Esophagus mucosa (tissue), 1 donor: ENCODE results near the gene MYOF. TPM values are rescaled to one million over a fixed set of nuclear protein-coding genes. Genes with fewer than 3 reads are reported as not detected.
"Not testable (repeated sequence)": the region's sequence is repeated elsewhere in the genome, so short reads cannot be mapped to it uniquely, and the experiment has no call there.

Experiments
- ATAC-seq: fragments of 200-7000 bp; cut with Tn5 transposase; one replicate; pipeline ENCODE4 v1.9.1; 2020
- total RNA-seq: library from RNA; stranded (reverse); gene quantifications from one replicate; pipeline ENCODE4 v1.2.4, GENCODE V29; 2023
- donor health status: DM: yes; HTN: yes; CAD: no.

MYOF gene
- total RNA-seq, 1 donor from 2014 or later: 134 TPM

DNA sequence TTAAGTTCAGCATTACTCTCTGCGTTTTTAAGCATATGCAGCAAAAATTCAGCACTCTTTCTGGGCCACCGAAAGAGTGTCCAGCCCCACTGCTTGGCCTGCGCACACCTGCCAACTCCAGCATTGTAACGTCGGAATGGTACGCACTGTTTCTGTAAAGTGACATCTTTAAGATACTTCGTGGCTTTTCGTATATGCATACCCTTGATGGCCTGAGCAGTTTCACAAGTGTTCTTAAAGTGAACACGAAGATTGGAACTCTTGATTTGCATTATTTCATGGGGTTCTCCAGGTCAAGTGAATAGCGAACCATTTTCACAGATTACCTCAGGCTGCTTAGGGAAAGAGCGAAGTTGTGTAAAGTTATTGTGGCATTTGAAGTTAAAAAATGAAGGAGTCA lies 197.9 kb downstream of the MYOF start:
- not testable (repeated sequence) for ATAC-seq

DNA sequence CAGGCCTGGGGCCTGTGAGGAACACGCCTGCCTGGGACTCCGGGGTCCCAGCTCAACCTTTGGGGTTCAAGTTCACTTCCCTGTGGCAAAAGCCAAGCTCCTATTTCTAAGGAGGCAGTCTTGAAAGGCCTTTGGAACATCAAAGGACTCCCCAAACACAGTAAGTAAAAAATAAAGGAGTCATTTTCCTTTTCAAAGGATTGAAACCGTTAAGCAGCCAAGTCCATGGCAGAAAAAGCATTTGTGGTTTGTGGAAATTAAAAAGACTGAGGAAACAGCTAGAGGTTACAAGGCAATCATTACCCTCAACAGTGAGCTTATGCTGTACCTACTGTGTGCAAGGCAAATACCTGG lies 200.8 kb downstream of the MYOF start:
- no peak for ATAC-seq

DNA sequence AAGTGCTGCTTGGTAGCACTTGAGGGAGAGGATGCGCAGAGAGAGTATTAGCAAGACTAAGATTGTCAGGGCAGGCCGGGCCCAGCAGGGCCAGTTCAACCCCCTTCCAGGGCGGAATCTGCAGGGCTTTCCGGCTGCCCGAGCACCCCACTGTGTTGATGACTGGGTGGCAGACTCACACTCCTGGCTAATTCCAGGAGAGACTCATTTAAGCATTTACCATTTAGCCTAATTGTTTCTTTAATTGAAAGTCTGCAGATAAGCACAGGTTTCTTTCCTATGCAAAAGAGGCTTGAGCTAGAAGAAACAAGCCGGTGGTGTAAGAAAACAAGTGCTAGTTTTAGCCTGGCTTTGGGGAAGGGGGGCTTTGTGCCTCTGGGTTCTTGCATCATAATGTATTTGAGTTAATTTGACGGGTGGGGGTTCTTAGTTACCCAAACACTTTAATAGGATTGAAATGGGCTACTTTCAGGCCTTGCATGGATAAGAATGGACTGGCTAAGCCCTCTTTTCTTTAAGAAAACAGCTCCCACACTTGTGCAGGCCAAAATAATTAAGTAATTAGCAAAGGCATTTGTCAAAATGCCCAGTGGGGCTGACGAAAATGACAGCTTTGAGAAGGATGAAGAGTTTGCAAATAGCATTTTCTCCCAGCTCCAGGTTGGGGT lies 201.3 kb downstream of the MYOF start:
- no peak for ATAC-seq

DNA sequence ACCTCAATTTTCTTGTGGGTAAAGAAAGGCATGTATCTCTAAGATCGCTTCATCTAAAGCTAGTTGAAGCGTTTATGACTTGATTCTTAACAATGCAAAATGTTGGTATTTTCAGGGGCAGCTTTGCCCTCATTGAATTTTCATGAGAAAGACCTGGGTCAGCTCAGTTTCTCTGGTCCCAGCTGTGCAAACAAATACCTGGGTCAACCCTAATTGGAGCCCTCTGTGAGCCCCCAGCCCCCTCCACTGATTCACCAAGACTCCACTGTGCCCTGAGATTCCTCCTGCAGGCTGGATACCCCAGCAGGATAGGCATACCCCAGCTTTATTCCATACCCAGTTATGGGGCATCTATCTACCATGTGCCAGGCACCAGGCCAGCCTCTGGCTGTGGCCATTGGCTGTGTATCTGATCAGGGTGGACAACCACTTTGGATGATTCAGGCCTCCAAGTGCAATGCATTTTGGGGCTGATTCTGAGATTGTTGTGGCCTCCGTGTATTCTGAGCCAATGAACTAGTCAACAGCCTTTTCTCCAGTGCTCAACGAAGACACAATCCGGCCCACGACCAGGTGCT lies 201.9 kb downstream of the MYOF start:
- no peak for ATAC-seq

DNA sequence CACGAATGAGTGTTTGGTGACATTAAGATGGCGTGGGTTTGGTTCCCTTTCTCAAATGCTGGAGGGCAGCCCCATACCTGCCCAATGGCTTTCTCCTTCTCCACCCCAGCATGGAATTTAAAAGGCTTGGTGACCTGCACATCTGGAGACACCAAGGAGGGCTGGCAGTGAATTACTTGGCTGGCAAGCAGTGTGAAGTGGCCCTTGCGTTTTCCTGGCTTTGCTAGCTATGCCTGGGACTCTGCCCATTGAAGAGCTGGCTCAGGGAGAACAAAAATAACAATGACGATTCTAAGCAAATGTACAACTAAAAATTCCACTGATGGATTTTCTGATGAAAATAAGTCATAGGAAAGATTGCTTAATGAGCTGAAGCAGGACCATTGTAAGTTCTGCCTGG lies 204.8 kb downstream of the MYOF start:
- ATAC-seq: no peak

DNA sequence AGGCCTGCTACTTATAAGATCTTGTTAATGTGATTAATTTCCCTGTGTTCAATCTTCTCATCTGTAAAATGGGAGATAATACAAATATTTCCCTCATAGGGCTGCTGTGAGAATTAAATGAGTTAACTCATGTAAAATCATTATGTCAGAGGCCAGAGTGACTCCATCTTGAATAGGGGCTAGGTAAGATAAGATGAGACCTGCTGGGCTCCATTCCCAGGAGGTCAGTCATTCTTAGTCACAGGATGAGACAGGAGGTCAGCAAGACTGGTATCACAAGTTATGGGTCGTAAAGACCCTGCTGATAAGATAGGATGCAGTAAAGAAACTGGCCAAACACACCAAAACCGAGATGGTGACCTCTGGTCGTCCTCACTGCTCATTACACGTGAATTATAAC lies 207.7 kb downstream of the MYOF start:
- ATAC-seq: no peak

DNA sequence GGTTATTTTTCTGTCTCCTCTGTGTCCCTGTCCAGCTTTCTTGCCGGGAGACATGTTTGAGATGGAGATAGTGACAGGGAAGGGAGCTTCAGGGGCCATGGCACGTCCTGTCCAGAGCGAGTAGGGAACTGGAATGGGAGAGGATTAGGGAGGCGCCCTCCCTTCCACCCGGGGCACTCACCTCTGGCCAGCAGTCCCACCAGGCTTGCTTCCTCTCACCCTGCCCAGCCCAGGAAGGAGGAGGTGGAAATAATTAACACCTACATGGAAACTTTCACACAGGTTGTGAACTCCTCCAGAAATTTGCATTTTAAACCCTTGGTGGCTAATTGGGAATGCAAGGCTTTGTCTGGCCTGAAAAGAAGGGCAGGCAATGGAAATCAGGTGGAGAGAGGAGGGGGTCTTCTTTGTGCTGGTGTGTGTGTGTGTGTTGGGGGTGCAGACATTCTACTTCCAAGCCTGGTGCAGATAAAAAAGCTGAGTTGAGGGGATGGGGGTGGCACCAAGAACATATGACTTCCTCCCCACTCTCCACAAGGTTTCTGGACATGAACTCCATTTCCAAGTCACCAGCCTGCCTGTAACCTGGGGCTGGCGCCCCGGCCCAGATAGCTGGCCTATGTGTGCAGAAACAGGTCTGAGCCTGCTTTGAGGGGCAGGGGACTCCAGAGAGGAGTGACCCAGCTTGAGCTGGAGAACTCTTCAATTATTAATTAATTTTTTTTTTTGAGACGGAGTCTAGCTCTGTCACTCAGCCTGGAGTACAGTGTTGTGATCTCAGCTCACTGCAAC lies 209.1 kb downstream of the MYOF start:
- ATAC-seq: no peak

DNA sequence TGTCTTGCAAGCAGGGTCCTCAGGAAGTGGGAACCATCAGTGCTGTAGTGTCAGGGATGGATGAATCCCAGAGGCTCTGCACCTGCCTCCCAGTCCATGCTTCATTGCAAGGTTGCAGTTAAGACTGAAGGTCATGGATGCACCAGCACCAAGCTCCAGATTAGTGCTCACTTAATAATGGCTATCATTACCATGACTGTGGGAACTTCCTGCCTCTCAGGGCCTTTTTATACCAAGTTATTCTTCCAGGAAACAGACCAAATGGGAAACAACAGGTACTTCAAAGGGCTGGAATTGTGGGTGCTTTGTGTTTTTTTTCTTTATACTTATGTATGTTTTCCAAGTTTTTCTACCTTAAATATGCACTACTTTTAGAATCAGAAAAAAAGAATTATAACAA lies 210.8 kb downstream of the MYOF start:
- ATAC-seq: no peak

DNA sequence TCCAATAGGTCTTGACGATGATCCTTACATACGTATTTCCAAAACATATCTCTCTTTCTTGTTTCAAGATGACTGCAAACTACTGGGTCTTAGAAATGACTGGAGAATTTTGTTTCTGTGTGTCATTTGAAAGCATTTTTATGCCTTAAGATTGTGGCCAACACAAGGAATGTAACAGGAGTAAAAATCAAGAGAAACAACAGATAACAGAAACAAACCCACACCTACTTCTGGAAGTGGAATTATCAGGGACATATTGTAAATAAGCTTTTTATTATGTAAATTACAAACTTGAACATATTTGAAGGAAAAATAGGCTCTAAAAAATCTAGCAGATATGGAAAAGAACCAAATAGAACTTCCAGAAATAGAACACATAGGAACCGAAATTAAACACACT lies 212.9 kb downstream of the MYOF start:
- no peak for ATAC-seq

DNA sequence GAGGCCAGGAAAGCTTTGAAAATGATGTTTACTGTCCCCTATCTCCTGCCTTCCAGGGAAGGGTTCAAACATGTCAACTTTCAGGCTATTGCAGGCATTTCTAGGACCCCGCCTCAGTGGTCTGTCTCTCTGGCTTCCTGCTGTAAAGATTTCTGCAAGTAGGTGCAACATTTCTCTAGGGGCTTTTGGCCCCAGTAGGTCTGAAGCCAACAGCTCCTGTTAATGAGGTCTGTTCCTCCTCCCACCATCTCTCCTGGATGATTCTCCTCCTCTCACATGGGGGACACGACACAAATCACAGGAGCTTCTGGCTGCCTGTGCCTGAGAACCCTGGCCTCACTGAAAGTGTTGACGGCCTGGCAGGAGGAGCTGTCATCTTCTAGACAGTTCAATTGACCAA lies 214.1 kb downstream of the MYOF start:
- ATAC-seq: no peak

DNA sequence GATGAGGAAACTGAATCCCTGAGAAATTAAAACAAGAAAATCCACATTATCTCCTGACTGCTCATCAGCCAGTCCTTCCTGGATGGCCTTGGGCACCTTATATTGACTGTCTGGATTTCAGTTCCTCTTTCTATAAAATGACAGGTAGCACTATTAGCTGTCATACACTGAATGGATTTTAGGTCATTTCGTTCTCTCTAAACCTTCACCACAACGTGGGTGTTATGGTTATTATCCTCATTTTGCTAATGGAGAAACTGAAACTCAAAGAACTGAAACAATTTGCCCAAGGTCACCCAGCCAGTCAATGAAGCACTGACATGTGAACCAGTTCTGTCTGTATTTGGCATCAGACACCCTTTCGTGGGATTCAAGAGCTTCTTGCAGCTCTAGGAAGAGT lies 214.6 kb downstream of the MYOF start:
- ATAC-seq: no peak

DNA sequence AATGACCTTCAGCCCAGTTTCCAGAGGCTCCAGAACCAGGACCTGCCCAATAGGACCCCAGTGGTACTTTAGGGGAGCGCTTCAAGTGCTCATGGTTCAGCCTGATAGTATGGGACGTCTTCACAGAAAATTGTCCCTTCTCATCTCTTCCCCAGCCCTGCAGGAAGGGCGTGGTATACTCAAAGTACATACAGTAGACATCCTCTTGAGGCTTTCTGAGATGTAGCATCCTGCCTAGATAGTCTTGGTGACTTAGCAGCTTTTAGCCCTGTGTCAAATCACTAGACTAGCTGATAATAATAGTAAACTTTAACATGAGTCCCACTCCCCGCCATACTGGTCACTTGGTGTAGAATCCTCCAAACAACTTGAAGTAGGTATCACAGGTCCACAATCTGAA lies 215.3 kb downstream of the MYOF start:
- ATAC-seq: no peak

DNA sequence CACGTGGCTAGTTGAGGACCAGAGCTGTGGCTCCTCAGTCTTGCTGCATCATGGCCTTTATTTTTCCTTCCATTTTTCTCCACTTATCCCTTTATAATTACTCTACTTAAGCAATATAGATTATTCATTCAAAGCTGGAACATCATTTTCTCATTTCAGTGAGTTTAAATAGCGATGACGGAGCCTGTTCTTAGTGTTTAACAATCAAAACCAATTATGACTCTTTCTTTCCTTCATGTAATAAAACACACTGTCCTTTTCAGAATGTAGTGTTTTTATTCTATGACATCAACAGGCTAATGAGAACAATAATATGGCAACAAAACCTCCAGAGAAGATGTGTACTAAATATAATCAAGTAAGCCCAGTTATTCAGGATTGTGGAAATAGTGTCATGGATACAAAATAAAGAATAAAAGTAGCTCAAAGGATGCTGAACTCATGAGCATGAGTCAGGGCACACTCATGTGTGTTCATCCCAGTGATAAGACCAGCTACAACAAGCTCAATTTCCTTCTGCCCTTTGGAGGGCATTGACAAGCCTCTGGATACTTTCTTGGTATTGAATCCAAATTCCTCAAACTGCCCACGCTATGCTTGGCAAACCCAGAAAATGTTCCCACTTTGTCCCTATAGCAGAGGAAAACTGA lies 220.0 kb downstream of the MYOF start:
- ATAC-seq: no peak

DNA sequence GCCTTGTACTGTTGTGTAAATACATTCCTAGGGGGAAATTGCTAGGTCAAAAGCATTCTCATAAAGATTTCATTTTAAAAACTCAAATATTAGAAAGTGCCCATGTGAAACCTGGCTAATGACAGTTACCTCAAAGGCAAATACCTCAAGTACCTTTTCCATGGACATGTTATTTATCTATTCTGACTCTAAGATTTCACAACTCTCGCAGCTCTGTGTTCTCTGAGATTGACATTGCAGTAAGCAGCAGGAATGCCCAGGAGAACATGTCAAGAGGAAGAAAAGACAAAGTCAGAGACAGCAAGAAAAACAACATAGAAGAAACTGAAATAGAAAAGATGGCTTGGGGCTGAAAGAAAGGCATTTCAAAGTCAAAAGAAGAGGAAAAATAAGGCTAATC lies 221.0 kb downstream of the MYOF start:
- no peak for ATAC-seq

DNA sequence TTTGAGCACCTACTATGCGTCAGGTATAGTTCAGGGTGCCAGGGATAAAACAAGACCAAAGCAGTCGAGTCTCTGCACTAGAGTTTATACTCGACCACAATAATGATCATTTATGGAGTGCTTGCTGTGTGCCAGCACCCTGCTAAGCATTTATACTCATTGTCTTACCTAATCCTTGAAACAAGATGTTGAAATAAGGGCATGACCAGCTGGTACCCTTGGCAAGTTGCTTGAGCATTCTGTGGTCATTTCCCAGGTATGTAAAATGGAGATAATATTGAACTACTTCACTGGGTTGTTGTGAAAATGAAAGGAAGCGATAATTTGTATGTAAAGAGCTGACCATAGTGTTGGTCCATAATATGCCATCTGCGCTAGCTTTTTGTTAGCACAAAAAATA lies 223.0 kb downstream of the MYOF start:
- no peak for ATAC-seq

Other genes with a start within 250 kb of the MYOF start
- gene CEP55, start 14.3 kb upstream of the MYOF start, total RNA-seq: 17.8 TPM
- 0.16 TPM for gene FFAR4, start 84.3 kb upstream of the MYOF start, total RNA-seq
- gene RBP4, start 118.9 kb upstream of the MYOF start, total RNA-seq: 0.60 TPM
- not detected for gene PDE6C, start 130.2 kb upstream of the MYOF start, total RNA-seq
- 11.8 TPM for gene FRA10AC1, start 220.3 kb upstream of the MYOF start, total RNA-seq